Right ventricle myocardium superior (tissue), 1 donor: Measurements from ENCODE around the gene SH3BP1. TPM values are rescaled to one million over a fixed set of nuclear protein-coding genes. Genes with fewer than 3 reads are reported as not detected.
"Not testable (repeated sequence)": the region's sequence is repeated elsewhere in the genome, so short reads cannot be mapped to it uniquely, and the experiment has no call there.

ENCODE experiments used
- ATAC-seq: fragments of 200-7000 bp; cut with Tn5 transposase; one replicate; pipeline ENCODE4 v1.9.1; 2020; ENCODE audit warnings: mild to moderate bottlenecking; ENCODE audit not compliant: poor library complexity
- DNase-seq: peaks from one replicate; pipeline ENCODE4 v3.0.0-alpha.2; 2020
- intact Hi-C: fragments of 100-400 bp; cut with DNase I; formaldehyde crosslinking; loops from one replicate; pipeline ENCODE4 v1.11.2; 2022
- total RNA-seq: library from RNA; stranded (reverse); fragmentation: NEBNext Ultra II Directional; extraction: Animal tissue kit (Norgen Biotek cat#: 25700); gene quantifications from one replicate; pipeline ENCODE4 v1.2.1, GENCODE V29; 2021
- donor health status: DM: no; HTN: yes; CAD: no; lungs with severe emphysema.

SH3BP1 gene
- total RNA-seq, 1 donor from 2014 or later: 1.9 TPM

- no peak for ATAC-seq
- DNase-seq: no peak
- intact Hi-C loops: no loop called here
Observed at GRCh38 chr22:37690407-37690806, 50.9 kb downstream of the SH3BP1 start.

GRCh38 chr22:37690901-37691504 lies 51.5 kb downstream of the SH3BP1 start:
- no peak for DNase-seq
- intact Hi-C loops: no loop called here
- ATAC-seq: no peak

- no peak for DNase-seq
- no peak for ATAC-seq
- intact Hi-C loops: no loop called here
Observed at GRCh38 chr22:37692627-37693285, 53.3 kb downstream of the SH3BP1 start.

- intact Hi-C loops, ATAC-seq, DNase-seq: not testable (repeated sequence)
Observed at GRCh38 chr22:37694131-37694530, 54.7 kb downstream of the SH3BP1 start.

- DNase-seq, ATAC-seq, intact Hi-C loops: not testable (repeated sequence)
Observed at GRCh38 chr22:37696260-37696656, 56.8 kb downstream of the SH3BP1 start.

GRCh38 chr22:37696657-37697537 lies 57.4 kb downstream of the SH3BP1 start, which contains the start of gene TRIOBP:
TRIOBP (plus strand) TSS chr22:37697048; CDS start chr22:37701366, 4,318 bp downstream.
- peak; percentile 99 for ATAC-seq
- peak; percentile 98 for DNase-seq
- intact Hi-C loops: no loop called here

GRCh38 chr22:37697538-37697835 lies 58.0 kb downstream of the SH3BP1 start:
- DNase-seq (no peak), ATAC-seq (no peak)
- intact Hi-C loops: no loop called here

GRCh38 chr22:37701141-37701786 lies 61.8 kb downstream of the SH3BP1 start:
- ATAC-seq (no peak), DNase-seq (no peak)
- intact Hi-C loops: no loop called here

- DNase-seq (no peak), ATAC-seq (no peak)
- intact Hi-C loops: no loop called here
Observed at GRCh38 chr22:37703906-37704305, 64.4 kb downstream of the SH3BP1 start.

GRCh38 chr22:37704645-37705044 lies 65.2 kb downstream of the SH3BP1 start:
- DNase-seq (no peak), ATAC-seq (no peak)
- intact Hi-C loops: no loop called here

GRCh38 chr22:37705205-37705604 lies 65.7 kb downstream of the SH3BP1 start:
- no peak for DNase-seq

More at GRCh38 chr22:37705205-37705604, 65.7 kb downstream of the SH3BP1 start:
- intact Hi-C loops: no loop called here
- ATAC-seq: no peak

Other genes with a start within 250 kb of the SH3BP1 start
- gene ELFN2, start 212.2 kb upstream of the SH3BP1 start, total RNA-seq: 0.19 TPM
- 12.7 TPM for gene MFNG, start 153.3 kb upstream of the SH3BP1 start, total RNA-seq
- 8.3 TPM for gene CARD10, start 120.3 kb upstream of the SH3BP1 start, total RNA-seq
- 15.4 TPM for gene CDC42EP1, start 79.2 kb upstream of the SH3BP1 start, total RNA-seq
- gene LGALS2, start 59.6 kb upstream of the SH3BP1 start, total RNA-seq: not detected
- 22.3 TPM for gene GGA1, start 30.8 kb upstream of the SH3BP1 start, total RNA-seq
- gene PDXP, start 19.1 kb downstream of the SH3BP1 start, total RNA-seq: 17.6 TPM
- gene LGALS1, start 36.0 kb downstream of the SH3BP1 start, total RNA-seq: 1,068 TPM
- 14.3 TPM for gene NOL12, start 46.7 kb downstream of the SH3BP1 start, total RNA-seq
- gene TRIOBP, start 57.4 kb downstream of the SH3BP1 start, total RNA-seq: 78.6 TPM
- gene GCAT, start 168.3 kb downstream of the SH3BP1 start, total RNA-seq: 31.0 TPM
- not detected for gene GALR3, start 183.7 kb downstream of the SH3BP1 start, total RNA-seq
- gene ANKRD54, start 204.7 kb downstream of the SH3BP1 start, total RNA-seq: 17.1 TPM
- 326 TPM for gene EIF3L, start 209.8 kb downstream of the SH3BP1 start, total RNA-seq